Measurements from ENCODE around the gene MEF2D. TPM values are rescaled to one million over a fixed set of nuclear protein-coding genes. Genes with fewer than 3 reads are reported as not detected.

MEF2D gene
- total RNA-seq, 1 experiment from 2014 or later, result 18.7 TPM

DNA sequence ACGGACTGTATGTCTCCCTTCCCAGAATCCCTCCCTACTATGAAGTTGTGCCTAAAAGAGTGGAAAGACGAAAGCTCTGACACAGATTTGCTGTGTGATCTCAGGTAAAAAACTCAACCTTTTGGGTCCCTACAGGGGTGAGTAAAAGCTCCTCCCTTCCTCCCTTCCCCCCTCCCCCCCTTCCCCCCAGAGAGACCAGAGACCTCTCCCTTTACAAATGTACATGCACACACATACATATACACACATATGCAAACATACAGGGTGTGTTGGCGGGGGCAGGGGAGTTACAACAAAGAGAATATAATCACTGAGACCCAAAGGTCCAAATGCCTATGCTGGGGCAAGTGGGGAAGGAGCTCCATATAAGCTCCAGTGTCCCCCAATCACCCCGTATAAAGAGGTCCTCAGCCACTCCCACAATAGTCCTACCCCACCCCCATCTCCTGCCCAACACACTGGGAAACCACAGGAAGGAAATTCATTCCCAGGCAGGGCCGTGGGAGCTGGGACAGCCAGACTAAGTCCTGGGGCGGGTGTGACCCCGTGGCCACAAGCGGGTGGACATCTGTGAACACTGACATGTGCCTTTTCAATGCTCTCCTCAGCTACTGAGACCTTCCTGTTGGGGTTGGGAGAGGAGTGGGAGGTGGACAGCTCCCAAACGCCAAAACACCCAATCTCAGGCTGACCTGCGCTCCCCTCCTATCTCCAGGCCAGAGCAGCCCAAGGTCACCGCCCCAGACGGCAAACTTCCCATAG lies 2.0 kb downstream of the MEF2D start:
- Mint-ChIP-seq H3K27me3 (ENCODE audit: low read depth) (no peaks in the 10 kb centered on the region), H3K36me3 (ENCODE audit: insufficient read depth in 1 of 3, low read depth in 3 of 3) (peaks cover 0 to 5% (median 2%) of the 10 kb centered on the region in 3 experiments; a peak in 2 of 7 replicates), H3K9me3 (no peaks in the 10 kb centered on the region), H3K4me3 (peak overlapping the region; percentile 86 to 95), H3K4me1 (peaks cover 63 to 74% of the 10 kb centered on the region in 2 experiments), H3K27ac (peak overlapping the region; percentile 61 to 73 (median 68); a peak in 4 of 7 replicates)
- no peaks in the 10 kb centered on the region for H4K20me1 ChIP-seq (ENCODE audit: control insufficient read depth, insufficient read depth, insufficient read length)
- no peak overlapping the region for H3T11ph ChIP-seq (ENCODE audit: low read length)
- H4K8ac ChIP-seq (replicated peaks; ENCODE audit: insufficient read length, low read depth, low read length), result no peak overlapping the region
- H3K56ac ChIP-seq (ENCODE audit: insufficient read length, low read depth, low read length), result no peak overlapping the region
- no peak overlapping the region for H3K18ac ChIP-seq (ENCODE audit: insufficient read length, low read depth, low read length)
- H4K91ac ChIP-seq (ENCODE audit: insufficient read length, low read depth, low read length), result no peak overlapping the region
- no peak overlapping the region for H2AFZ ChIP-seq (ENCODE audit: low read length)
- H3K9me3 ChIP-seq (ENCODE audit: control insufficient read depth, low read depth, low read length), result no peaks in the 10 kb centered on the region
- DNase-seq, result no peak
- peaks cover 13% of the 10 kb centered on the region; the same call in 1 of the 2 replicates for H3K79me2 ChIP-seq (ENCODE audit: insufficient read depth, low read length)
- no peak overlapping the region for H2BK20ac ChIP-seq (ENCODE audit: low read depth, low read length, poor library complexity, severe bottlenecking)
- WGBS (ENCODE audit: extremely low coverage, insufficient read length, low lambda C conversion rate), result no CpG with 5 or more reads among the region's 12 CpGs
- H3K79me1 ChIP-seq (ENCODE audit: insufficient read depth, low read depth, low read length, poor library complexity, severe bottlenecking), result no peaks in the 10 kb centered on the region
- H2BK12ac ChIP-seq (ENCODE audit: insufficient read length, low read depth, low read length), result no peak overlapping the region
- no peak overlapping the region for H3K9ac ChIP-seq (ENCODE audit: extremely low read depth, insufficient read length, low read length)
- H3K23ac ChIP-seq (ENCODE audit: insufficient read length, low read depth, low read length), result no peak overlapping the region
- no peaks in the 10 kb centered on the region for H3K27me3 ChIP-seq (ENCODE audit: insufficient read depth, low read length)
- peaks cover 15% of the 10 kb centered on the region for H3K23me2 ChIP-seq (ENCODE audit: insufficient read length, low read depth, low read length, poor library complexity, severe bottlenecking)
- peak overlapping the region; percentile 60 for H3K4me2 ChIP-seq (ENCODE audit: insufficient read depth, insufficient read length, low read length)
- no peak overlapping the region for H4K5ac ChIP-seq (ENCODE audit: insufficient read length, low read depth, low read length)
- no peak overlapping the region for H3K4ac ChIP-seq (ENCODE audit: low read depth, low read length)
- peaks cover 8% of the 10 kb centered on the region for H3K4me1 ChIP-seq (ENCODE audit: insufficient read depth, low read length)
- no peak overlapping the region for H2AK5ac ChIP-seq (ENCODE audit: insufficient read length, low read length)
- no peak overlapping the region for H2BK15ac ChIP-seq (ENCODE audit: low read depth, low read length)
- H2BK5ac ChIP-seq (ENCODE audit: insufficient read length, low read length), result no peak overlapping the region
- no peak overlapping the region for H3K27ac ChIP-seq (ENCODE audit: insufficient read length, low read depth, low read length)
- no peak overlapping the region for H2BK120ac ChIP-seq (ENCODE audit: low read depth, low read length, poor library complexity, severe bottlenecking)
- no peak overlapping the region for H3K14ac ChIP-seq (ENCODE audit: insufficient read depth, low read length)
- TF ChIP-seq, protein P1, sequence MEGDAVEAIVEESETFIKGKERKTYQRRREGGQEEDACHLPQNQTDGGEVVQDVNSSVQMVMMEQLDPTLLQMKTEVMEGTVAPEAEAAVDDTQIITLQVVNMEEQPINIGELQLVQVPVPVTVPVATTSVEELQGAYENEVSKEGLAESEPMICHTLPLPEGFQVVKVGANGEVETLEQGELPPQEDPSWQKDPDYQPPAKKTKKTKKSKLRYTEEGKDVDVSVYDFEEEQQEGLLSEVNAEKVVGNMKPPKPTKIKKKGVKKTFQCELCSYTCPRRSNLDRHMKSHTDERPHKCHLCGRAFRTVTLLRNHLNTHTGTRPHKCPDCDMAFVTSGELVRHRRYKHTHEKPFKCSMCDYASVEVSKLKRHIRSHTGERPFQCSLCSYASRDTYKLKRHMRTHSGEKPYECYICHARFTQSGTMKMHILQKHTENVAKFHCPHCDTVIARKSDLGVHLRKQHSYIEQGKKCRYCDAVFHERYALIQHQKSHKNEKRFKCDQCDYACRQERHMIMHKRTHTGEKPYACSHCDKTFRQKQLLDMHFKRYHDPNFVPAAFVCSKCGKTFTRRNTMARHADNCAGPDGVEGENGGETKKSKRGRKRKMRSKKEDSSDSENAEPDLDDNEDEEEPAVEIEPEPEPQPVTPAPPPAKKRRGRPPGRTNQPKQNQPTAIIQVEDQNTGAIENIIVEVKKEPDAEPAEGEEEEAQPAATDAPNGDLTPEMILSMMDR (conservative IDR thresholded peaks at IDR 0.05), result no peak
